Kasumi-1 (cell line): ENCODE results near the gene FGD4.

ENCODE experiments used
- DNase-seq, 2 experiments: peaks; one replicate each; lab custom pipeline; 2025; lab: John Stamatoyannopoulos, UW

The FGD4 gene

DNA sequence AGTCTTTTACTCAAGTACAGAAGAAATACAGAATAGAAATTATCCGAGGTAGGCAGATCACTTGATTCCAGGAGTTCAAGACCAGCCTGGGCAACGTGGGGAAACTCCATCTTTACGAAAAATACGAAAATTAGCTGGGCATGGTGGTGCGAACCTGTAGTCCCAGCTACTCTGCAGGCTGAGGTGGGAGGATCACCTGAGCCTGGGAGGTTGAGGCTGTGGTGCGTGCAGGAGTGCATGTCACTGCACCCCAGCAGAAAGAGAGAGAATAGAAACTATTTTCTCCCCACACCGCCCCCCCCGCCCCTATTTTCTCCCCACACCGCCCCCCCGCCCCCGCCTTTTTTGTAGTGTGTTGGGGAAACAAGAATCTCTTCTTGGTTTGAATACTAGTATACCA lies 281.9 kb downstream of the FGD4 start:
- no peak for DNase-seq

DNA sequence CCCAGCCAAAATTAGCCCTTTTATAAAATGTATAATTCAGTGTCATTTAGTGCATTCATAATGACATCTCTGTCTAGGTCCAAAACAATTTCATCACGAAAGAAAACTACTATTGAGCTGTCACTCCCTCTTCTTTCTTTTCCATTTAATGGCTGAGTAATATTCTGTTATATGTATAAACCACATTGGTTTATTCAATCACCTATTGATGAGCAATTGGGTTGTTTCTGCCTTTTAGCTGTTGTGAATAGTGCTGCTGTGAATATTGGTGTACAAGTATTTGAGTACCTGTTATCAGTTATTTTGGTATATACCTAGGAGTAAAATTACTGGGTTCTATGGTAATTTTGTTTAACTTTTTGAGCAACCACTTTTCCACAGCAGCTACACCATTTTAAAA lies 287.0 kb downstream of the FGD4 start:
- no peak for DNase-seq

DNA sequence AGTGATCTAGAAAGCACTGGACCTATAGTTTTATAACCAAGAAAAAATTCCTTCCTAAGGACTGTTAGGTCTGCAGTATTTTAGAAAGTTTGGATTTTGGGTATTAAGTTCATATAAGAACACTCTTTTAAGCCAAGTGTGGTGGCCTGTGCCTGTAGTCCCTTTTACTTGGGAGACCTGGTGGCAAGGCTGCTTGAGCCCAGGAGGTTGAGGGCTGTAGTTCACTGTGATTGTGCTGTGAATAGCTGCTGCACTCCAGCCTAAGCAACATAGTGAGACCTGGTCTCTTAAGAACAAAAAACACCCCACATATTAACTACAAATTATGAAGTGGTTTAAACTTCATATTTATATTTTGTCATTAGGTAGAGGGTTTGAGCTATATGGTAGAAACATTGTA lies 289.4 kb downstream of the FGD4 start:
- no peak for DNase-seq

DNA sequence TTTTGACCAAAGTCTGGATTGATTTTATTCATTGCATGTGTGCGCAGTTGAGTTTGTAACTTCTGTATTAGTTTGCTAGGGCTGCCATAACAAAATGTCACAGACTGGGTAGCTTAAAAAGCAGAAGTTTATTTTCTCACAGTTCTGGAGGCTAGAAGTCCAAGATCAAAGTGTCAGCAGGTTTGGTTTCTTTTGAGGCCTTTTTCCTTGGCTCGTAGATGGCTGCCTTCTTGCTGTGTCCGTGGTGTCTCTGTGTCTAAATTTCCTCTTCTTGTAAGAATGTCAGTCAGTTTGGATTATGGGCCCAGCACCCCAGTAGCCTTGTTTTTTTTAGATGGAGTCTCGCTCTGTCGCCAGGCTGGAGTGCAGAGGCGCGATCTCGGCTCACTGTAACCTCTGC lies 291.6 kb downstream of the FGD4 start:
- no peak for DNase-seq

DNA sequence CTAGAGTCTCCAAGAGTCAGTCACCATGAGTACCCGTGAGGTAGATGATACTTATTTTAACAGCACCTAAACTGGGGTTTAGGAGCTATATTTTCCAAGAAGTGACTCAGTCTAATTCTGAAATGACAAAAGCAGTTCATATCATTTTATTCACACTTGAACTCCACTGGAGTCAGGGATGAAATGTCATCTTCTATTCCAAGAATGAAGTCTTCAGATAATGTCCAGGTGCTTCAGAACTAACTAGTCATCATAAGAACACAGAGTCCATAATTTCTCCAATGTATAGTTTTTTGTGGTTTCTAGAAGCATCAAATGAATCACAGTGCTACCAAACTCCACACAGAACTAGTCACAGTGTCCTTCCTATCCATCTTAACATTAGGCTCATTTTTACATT lies 293.0 kb downstream of the FGD4 start:
- no peak for DNase-seq

DNA sequence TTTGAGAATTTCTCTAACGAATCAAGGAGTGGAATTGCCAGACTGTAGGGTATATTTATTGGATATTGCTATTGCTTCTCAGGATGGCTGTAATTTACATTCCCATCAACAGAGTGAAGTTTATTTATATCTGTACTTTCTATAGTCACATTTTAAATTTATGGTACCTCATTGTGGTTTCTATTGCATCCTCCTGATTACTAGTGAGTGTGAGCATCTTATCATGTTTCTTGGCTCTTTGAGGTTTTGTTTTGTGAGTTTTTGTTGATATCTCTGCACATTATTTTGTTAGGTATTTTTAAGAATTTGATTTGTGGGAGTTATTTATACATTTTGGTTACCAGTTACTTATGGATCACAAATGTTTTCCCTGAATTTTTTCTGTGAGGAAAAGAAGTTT lies 293.7 kb downstream of the FGD4 start:
- DNase-seq: no peak
